ENCODE data around the gene HSF2.

HSF2 gene

GRCh38 chr6:122400121-122400450 is 634 bp downstream of the HSF2 start:
- peak in 1 of 3 donors; percentile 14 for DNase-seq (ENCODE audit: low read depth in 3 of 3)

- DNase-seq (ENCODE audit: low read depth in 3 of 3), result no peak
Measured at GRCh38 chr6:122400462-122401089, 1.1 kb downstream of the HSF2 start.

DNA sequence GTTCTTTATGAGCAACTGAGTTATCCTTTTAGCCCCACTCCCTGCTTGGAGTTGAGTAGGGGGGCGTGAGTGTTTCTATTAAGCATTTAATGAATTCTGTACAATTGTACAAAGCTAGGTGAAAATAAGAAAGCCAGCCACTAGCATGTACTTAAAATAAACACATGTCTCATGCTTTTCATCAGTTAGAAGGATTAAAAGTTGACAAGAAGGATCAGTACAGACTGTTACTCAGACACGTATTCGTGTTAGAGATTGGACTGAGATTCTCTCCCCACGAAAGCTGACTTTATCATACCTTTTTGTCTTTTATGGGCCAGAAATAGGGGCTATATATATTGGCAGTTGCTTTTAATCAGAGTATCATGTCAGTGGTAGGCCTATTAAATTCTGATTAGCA is 1.7 kb downstream of the HSF2 start:
- DNase-seq (ENCODE audit: low read depth in 3 of 3), result no peak

DNA sequence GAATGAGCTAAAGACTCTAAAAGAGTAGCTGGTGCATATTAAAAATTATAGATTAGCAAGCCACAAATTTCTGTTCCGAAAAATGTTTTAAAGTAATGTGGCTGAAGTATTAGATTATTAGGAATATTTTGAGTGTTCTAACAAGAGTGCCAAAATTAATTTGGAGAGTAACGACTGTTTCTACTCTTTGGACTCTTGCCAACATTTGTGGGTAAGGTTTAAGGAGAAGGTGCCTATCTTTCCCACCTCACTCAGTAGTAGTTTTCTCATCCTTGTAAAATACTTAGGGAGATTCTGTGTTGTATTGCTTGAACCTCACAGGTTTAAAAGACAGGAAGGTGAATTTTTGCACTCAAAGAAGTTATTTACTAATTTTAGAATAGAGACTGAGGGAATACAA is 5.0 kb downstream of the HSF2 start:
- no peak for DNase-seq (ENCODE audit: low read depth in 3 of 3)

GRCh38 chr6:122405417-122405816 is 6.0 kb downstream of the HSF2 start:
- no peak for DNase-seq (ENCODE audit: low read depth in 3 of 3)

DNA sequence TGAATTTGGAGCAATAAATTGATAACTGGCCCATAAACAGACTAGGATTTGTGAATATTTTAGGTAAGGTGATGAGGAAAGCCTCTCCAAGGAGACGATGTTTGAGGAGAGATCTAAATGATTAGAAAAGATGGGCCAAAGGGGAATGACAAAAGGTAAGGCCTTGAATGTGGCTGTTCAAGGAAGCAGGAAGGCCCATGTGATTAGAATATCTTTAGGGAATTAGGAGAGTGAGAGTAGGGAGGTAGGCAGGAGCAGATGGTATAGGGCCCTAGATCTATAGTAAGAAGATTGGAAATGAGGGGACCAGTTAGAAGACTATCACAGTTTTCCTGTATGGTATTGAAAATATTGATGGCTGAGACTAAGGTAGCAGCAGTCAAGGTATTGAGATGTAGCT is 6.7 kb downstream of the HSF2 start:
- DNase-seq (ENCODE audit: low read depth in 3 of 3), result no peak

DNA sequence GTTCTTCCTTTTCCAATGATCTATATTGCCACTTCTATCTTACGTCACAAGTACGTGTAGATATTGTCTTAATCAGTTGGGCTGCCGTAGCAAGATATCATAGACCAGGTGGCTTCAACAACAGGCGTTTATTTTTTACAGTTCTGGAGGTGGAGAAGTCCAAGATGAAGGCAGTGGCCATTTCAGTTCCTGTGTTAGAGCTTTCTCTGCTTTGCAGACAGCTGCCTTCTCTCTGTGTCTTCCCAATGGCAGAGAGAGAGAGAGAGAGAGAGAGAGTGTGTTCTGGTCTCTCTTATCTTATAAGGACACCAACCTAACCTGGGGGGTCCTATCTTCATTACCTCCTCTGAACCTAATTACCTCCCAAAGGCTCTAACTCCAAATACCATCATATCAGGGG is 8.3 kb downstream of the HSF2 start:
- no peak for DNase-seq (ENCODE audit: low read depth in 3 of 3)

DNA sequence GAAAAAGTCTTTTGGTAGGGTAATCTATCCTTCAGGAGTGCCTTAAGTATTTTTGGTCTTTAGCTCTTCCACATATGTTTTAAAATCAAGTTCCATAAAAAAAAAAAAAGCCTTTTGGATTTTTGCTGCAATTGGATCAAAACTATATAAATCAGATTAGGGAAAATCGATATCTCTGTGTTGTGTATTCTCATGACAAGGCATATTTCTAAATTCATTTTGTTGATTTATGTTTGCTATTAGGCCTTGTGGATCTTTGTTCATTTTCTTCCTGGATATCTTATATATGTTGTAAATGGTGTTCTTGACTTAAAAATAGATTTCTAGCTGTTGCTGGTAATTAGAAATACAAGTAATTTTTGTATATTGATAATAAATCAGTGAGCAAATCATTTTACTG is 8.8 kb downstream of the HSF2 start:
- no peak for DNase-seq (ENCODE audit: low read depth in 3 of 3)

DNA sequence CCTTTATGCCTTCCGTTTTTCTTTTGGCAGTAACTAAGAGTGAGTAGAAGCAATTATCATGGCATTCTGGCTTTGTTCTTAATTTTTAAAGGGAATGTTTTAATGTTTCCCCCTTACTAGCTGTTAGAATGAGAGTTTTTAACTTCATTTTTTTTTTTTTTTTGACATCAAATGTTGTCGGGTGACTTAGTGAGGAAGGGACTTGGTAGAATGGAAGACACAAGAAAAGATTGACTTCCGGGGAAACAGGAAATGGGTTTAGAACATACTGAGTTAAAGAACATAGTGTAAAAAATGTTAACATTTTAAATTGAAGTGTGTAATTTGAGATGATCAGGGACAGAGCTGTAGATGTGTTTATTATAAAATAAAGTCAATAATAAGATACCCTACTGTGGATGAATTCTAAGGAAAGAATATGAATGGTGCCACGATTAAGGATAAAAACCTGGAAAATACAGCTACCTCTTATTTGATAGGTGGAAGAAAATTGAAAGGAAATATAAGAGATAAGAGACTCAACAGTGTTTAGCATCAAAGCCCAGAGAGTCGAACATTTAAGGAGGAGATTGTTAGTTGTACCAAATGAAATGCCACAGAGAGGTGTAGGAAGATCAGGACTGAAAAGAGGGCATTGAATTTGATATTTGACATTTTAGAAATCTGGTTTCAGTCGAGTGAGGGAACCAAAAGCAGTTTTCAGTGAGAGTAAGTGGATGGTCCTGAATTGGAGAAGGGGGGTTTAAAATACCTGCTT is 9.4 kb downstream of the HSF2 start:
- DNase-seq (ENCODE audit: low read depth in 3 of 3), result no peak

GRCh38 chr6:122412001-122412400 is 12.5 kb downstream of the HSF2 start:
- DNase-seq (ENCODE audit: low read depth in 3 of 3), result no peak

DNA sequence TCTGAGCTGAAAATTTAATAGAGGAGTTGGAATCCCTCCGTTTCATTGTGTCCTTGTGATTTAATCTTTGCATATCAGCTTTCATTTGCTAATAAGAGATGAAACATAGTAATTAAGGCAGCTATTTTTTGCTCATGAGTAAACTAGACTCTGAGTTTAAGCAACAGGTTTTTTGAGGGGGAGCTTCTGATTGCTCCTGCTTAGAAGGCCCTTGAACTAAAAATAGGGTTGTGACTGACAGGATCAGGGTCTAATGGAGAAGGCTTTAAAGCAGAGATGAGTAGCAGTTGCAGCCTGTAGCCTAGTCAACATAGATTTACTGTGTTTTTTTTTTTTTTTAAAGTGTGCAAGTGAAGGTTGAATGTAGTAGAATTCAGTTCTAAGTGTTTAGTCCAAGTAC is 17.4 kb downstream of the HSF2 start:
- no peak for DNase-seq (ENCODE audit: low read depth in 3 of 3)

DNA sequence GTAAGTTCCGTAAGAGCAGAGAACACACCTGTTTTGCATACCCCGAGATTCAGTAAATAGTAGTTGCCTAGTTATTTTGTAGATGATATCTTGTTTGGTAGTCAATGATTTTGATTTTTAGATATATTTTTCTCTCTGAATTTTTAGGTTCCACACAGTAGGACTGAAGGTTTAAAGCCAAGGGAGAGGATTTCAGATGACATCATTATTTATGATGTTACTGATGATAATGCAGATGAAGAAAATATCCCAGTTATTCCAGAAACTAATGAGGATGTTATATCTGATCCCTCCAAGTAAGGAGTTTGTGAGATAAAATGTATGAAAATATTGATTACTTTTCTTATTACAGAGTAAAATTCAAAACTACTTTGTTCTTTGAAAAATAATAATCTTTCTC is 22.6 kb downstream of the HSF2 start:
- no peak for DNase-seq (ENCODE audit: low read depth in 3 of 3)

GRCh38 chr6:122422614-122423267 is 23.3 kb downstream of the HSF2 start:
- DNase-seq (ENCODE audit: low read depth in 3 of 3), result no peak

- no peak for DNase-seq (ENCODE audit: low read depth in 3 of 3)
Measured at GRCh38 chr6:122423734-122424133, 24.3 kb downstream of the HSF2 start.

- DNase-seq (ENCODE audit: low read depth in 3 of 3), result no peak
Measured at GRCh38 chr6:122426597-122426996, 27.1 kb downstream of the HSF2 start.

GRCh38 chr6:122428781-122429180 is 29.3 kb downstream of the HSF2 start:
- no peak for DNase-seq (ENCODE audit: low read depth in 3 of 3)

DNA sequence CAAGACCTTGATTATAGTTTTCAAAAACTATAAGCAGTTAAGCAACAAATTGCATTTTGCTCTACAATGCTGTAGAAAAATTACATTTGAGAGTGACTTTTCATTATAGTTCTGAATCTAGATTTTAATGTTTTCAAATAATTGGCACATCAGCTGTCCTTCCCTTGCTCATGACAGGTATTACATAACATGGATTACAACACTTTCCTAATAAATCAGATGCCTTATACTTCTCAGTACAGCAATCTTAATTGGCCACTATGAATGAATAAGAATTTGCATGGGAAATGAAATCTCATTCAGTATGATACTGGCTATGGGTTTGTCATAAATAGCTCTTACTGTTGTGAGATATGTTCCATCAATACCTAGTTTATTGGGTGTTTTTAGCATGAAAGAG is 29.9 kb downstream of the HSF2 start:
- no peak for DNase-seq (ENCODE audit: low read depth in 3 of 3)

DNA sequence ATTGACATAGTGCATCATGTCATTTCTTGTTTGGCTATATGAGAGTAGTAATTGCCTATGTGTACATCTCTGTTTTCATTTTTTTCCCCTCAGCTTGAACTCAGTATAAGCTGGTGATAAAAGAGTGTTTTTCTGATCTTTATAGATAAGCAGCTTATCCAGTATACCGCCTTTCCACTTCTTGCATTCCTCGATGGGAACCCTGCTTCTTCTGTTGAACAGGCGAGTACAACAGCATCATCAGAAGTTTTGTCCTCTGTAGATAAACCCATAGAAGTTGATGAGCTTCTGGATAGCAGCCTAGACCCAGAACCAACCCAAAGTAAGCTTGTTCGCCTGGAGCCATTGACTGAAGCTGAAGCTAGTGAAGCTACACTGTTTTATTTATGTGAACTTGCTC is 32.3 kb downstream of the HSF2 start:
- DNase-seq (ENCODE audit: low read depth in 3 of 3), result no peak

- no peak for DNase-seq (ENCODE audit: low read depth in 3 of 3)
Measured at GRCh38 chr6:122432816-122433215, 33.4 kb downstream of the HSF2 start.

DNA sequence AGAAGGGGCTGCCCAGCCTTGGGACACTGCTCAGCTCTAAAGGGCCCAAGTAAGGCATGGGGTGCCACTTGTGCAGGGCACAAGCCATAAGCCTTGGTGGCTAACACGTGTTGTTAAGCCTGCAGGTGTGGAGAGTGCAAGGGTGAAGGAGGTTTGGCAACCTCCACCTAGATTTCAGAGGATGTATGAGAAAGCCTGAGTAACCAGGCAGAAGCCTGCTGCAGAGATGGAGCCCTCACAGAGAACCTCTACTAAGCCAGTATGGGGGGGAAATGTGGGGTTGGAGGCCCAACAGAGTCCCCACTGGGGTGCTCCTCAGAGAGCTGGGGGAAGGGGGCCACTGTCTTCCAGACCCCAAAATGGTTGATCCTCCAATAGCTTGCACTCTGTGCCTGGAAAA is 39.5 kb downstream of the HSF2 start:
- no peak for DNase-seq (ENCODE audit: low read depth in 3 of 3)

- DNase-seq (ENCODE audit: low read depth in 3 of 3), result no peak
Measured at GRCh38 chr6:122445274-122445673, 45.8 kb downstream of the HSF2 start.

- no peak for DNase-seq (ENCODE audit: low read depth in 3 of 3)
Measured at GRCh38 chr6:122449069-122449468, 49.6 kb downstream of the HSF2 start.

GRCh38 chr6:122452509-122452908 is 53.1 kb downstream of the HSF2 start:
- no peak for DNase-seq (ENCODE audit: low read depth in 3 of 3)
